Measurements from ENCODE around the gene TAL1. TPM values are rescaled to one million over a fixed set of nuclear protein-coding genes. Genes with fewer than 3 reads are reported as not detected.

Gene TAL1
- polyA plus RNA-seq, 1 of the 3 experiments (the other 2 are of a cell fraction) = not detected

- ChIA-PET CTCF (interaction anchor here (1.1 to 4.2 kb wide), 3 partner anchors 15 to 54 kb away, joined by 3 to 25 read pairs (median 3); no protein-coding TSS in a partner anchor), POLR2A (no interaction called here)
- Histone ChIP-seq H3K36me3 (replicated peaks in 1 of 2; ENCODE audit: control insufficient read depth in 1 of 2, insufficient read depth in 2 of 2, low read length in 1 of 2) (no peaks in the 10 kb centered on the region), H3F3A (replicated peaks; ENCODE audit: insufficient read depth) (no peaks in the 10 kb centered on the region), H3K9ac (no peak overlapping the region), H3K4me1 (ENCODE audit: control insufficient read depth in 1 of 2, insufficient read depth in 2 of 2, low read depth in 1 of 2, low read length in 1 of 2) (no peaks in the 10 kb centered on the region), H3K9me2 (no peaks in the 10 kb centered on the region), H2AFZ (ENCODE audit: low read depth) (no peak overlapping the region), H3K4me2 (no peak overlapping the region), H3K9me3 (no peaks in the 10 kb centered on the region), H3K27ac (ENCODE audit: low read depth in 2 of 2, low read length in 1 of 2) (no peak overlapping the region), H3K4me3 (ENCODE audit: low read depth in 2 of 2, low read length in 1 of 2) (no peak overlapping the region), H3K27me3 (ENCODE audit: insufficient read depth) (peaks cover 10% of the 10 kb centered on the region; the same call in 1 of the 2 replicates), H4K20me1 (ENCODE audit: insufficient read depth) (no peaks in the 10 kb centered on the region), H3K79me2 (ENCODE audit: insufficient read depth) (no peaks in the 10 kb centered on the region)
- WGBS (ENCODE audit: low lambda C conversion rate) = 84% methylated on average over 6 of the region's 11 CpGs
- TF ChIP-seq EP300 (IDR thresholded peaks at IDR 0.05; ENCODE audit: borderline replicate concordance in 1 of 2, low read depth in 1 of 2, low read length in 1 of 2) (no peak), RXRA (IDR thresholded peaks at IDR 0.05; ENCODE audit: borderline replicate concordance, low read depth) (no peak), JUND (IDR thresholded peaks at IDR 0.05) (no peak), YY1 (IDR thresholded peaks at IDR 0.05; ENCODE audit: low read depth) (no peak), CTCF (IDR thresholded peaks at IDR 0.05) (no peak), RFX5 (IDR thresholded peaks at IDR 0.05; ENCODE audit: low read length) (no peak), POLR2AphosphoS5 (IDR thresholded peaks at IDR 0.05; ENCODE audit: low read depth, low read length) (no peak)
- no peak for DNase-seq
These were observed 23.6 kb downstream of the TAL1 start for GRCh38 chr1:47208374-47208850.

DNA sequence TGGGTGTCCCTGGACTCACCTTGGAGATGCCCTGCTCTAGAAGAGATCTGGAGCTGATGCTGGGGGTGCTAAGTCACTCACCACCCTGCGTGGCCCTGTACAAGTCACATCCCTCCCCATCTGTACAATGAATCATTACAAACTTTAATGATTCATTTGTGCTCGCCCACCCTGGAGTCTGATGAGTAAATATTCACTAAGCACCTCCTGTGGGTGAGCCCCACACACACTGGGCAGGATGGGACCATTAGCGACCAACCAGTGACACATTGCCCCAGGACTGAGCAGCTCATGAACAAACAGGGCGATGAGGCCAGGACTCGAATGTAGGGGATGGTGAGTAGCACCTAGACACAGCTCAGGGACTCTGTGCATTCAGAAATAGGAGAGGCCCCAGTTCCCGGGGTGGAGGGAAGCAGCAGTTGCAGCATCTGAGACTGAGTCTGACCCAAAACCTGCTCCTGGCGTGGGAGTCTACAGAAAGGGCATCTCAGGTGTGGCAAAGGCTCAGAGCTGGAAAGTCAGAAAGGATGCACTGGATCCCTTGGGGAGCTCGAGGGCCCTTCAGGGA lies 24.1 kb downstream of the TAL1 start:
- Histone ChIP-seq H3K27me3 (ENCODE audit: insufficient read depth) (peaks cover 10% of the 10 kb centered on the region; the same call in 1 of the 2 replicates), H3K36me3 (replicated peaks in 1 of 2; ENCODE audit: control insufficient read depth in 1 of 2, insufficient read depth in 2 of 2, low read length in 1 of 2) (no peaks in the 10 kb centered on the region), H3K9me3 (no peaks in the 10 kb centered on the region), H3K9ac (no peak overlapping the region), H4K20me1 (ENCODE audit: insufficient read depth) (no peaks in the 10 kb centered on the region), H3K9me2 (no peaks in the 10 kb centered on the region), H3K79me2 (ENCODE audit: insufficient read depth) (no peaks in the 10 kb centered on the region), H3K4me3 (ENCODE audit: low read depth in 2 of 2, low read length in 1 of 2) (no peak overlapping the region), H3F3A (replicated peaks; ENCODE audit: insufficient read depth) (no peaks in the 10 kb centered on the region), H3K4me2 (no peak overlapping the region), H3K4me1 (ENCODE audit: control insufficient read depth in 1 of 2, insufficient read depth in 2 of 2, low read depth in 1 of 2, low read length in 1 of 2) (no peaks in the 10 kb centered on the region), H2AFZ (ENCODE audit: low read depth) (no peak overlapping the region), H3K27ac (ENCODE audit: low read depth in 2 of 2, low read length in 1 of 2) (no peak overlapping the region)
- ChIA-PET CTCF (interaction anchor here (1.1 to 4.2 kb wide), 2 partner anchors 15 to 55 kb away, joined by 3 to 25 read pairs; no protein-coding TSS in a partner anchor), POLR2A (no interaction called here)
- 36% methylated on average over 8 of the region's 8 CpGs for WGBS (ENCODE audit: low lambda C conversion rate)
- TF ChIP-seq MEF2A (IDR thresholded peaks at IDR 0.05; ENCODE audit: borderline replicate concordance, low read depth) = no peak
- no peak for TF ChIP-seq CHD2 (IDR thresholded peaks at IDR 0.05; ENCODE audit: low read length, partially characterized antibody)
- no peak for TF ChIP-seq EZH2phosphoT487 (IDR thresholded peaks at IDR 0.05; ENCODE audit: borderline replicate concordance, low read depth)
- no peak for TF ChIP-seq FOXJ3 (CRISPR knock-in tag; IDR thresholded peaks at IDR 0.05)
- TF ChIP-seq RAD21 (IDR thresholded peaks at IDR 0.05; ENCODE audit: low read length) = no peak
- no peak for TF ChIP-seq JUND (IDR thresholded peaks at IDR 0.05)
- no peak for TF ChIP-seq ELF1 (IDR thresholded peaks at IDR 0.05)
- no peak for TF ChIP-seq FOSL2 (IDR thresholded peaks at IDR 0.05; ENCODE audit: borderline replicate concordance, low read depth)
- no peak for DNase-seq

All from SK-N-SH (cell line).